ENCODE data around the gene SUSD6.

SUSD6 gene

DNA sequence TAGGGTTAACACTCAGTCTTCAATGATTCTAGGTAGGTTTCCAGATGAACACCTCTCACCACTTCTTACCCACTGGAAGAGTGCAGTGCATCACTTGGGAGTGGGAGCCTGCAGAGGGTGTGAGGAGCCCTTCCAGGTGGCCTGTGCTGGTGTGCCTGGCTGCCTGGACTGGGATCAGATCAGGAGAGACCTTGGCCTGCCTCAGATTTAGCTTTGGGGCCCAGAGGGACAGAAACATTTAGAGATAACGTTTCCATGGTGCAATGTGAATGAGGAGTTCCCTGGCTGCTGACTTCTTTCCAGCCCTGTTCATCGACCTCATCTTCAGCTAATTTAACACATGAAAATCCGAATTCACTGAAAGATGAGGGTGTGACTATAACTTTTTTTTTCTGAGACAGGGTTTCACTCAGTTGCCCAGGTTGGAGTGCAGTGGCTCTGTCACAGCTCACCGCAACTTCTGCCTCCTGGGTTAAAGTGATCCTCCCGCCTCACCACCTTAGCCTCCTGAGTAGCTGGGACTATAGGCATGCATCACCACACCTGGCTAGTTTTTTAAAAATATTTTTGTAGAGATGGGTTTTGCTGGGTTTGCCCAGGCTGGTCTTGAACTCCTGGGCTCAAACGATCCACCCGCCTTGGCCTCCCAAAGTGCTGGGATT lies 53.6 kb downstream of the SUSD6 start:
- Histone ChIP-seq H3K36me3 (ENCODE audit: insufficient read depth, low read length) (no peaks in the 10 kb centered on the region), H3K27me3 (ENCODE audit: insufficient read depth, low read length) (no peaks in the 10 kb centered on the region), H3K4me1 (ENCODE audit: control insufficient read depth, insufficient read depth, low read length, unreplicated experiment) (peaks cover 31% of the 10 kb centered on the region), H3K79me2 (ENCODE audit: control insufficient read depth, insufficient read depth, low read length, unreplicated experiment) (peaks cover 6% of the 10 kb centered on the region), H3K4me3 (ENCODE audit: low read depth, low read length) (no peak overlapping the region), H3K27ac (ENCODE audit: low read depth, low read length) (no peak overlapping the region), H2AFZ (ENCODE audit: low read length, unreplicated experiment) (no peak overlapping the region)

DNA sequence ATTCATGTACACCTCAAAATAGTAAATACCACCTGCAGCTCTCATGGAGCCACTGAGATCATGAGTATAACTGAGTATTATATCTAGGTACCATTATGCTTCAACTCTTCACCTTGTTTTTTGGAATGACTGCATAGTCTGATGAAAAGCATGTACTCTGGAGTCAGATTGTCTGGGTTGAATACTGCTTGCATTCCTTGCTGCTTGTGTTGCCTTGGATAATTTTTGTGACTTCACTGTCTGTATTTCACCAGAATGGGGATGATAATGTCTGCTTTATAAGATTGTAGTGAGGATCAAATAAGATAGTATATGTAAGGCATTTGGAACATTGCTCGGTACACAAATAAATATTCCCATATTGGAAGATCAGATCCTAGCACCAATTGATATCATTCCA lies 54.2 kb downstream of the SUSD6 start:
- H3K36me3 ChIP-seq (ENCODE audit: insufficient read depth, low read length), result no peaks in the 10 kb centered on the region
- peak overlapping the region; percentile 47 for H3K27ac ChIP-seq (ENCODE audit: low read depth, low read length)
- peaks cover 31% of the 10 kb centered on the region for H3K4me1 ChIP-seq (ENCODE audit: control insufficient read depth, insufficient read depth, low read length, unreplicated experiment)
- no peaks in the 10 kb centered on the region for H3K27me3 ChIP-seq (ENCODE audit: insufficient read depth, low read length)
- no peak overlapping the region for H3K4me3 ChIP-seq (ENCODE audit: low read depth, low read length)
- H2AFZ ChIP-seq (ENCODE audit: low read length, unreplicated experiment), result no peak overlapping the region
- peaks cover 9% of the 10 kb centered on the region for H3K79me2 ChIP-seq (ENCODE audit: control insufficient read depth, insufficient read depth, low read length, unreplicated experiment)

DNA sequence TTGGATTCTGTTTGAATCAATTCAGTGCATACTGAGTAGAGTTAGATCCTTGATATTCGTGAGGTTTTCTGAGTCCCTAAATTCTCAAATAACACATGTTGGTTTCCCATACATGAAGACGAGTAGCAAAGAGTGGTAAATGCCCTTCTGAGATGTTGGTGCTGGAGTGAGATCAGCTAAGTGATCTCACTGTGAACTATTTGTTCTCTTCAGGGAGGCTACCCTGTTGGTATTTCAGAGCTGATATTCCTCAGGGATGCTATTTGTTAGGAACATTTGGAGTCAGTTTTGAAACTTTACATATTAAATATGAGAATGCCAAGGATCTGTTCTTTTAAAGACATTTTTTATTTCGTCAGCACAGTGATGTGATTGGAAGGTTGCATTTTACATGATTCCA lies 54.7 kb downstream of the SUSD6 start:
- Histone ChIP-seq H3K36me3 (ENCODE audit: insufficient read depth, low read length) (no peaks in the 10 kb centered on the region), H3K79me2 (ENCODE audit: control insufficient read depth, insufficient read depth, low read length, unreplicated experiment) (peaks cover 10% of the 10 kb centered on the region), H3K4me1 (ENCODE audit: control insufficient read depth, insufficient read depth, low read length, unreplicated experiment) (peaks cover 31% of the 10 kb centered on the region), H3K27ac (ENCODE audit: low read depth, low read length) (peak overlapping the region; percentile 47), H3K4me3 (ENCODE audit: low read depth, low read length) (no peak overlapping the region), H3K27me3 (ENCODE audit: insufficient read depth, low read length) (no peaks in the 10 kb centered on the region), H2AFZ (ENCODE audit: low read length, unreplicated experiment) (no peak overlapping the region)

DNA sequence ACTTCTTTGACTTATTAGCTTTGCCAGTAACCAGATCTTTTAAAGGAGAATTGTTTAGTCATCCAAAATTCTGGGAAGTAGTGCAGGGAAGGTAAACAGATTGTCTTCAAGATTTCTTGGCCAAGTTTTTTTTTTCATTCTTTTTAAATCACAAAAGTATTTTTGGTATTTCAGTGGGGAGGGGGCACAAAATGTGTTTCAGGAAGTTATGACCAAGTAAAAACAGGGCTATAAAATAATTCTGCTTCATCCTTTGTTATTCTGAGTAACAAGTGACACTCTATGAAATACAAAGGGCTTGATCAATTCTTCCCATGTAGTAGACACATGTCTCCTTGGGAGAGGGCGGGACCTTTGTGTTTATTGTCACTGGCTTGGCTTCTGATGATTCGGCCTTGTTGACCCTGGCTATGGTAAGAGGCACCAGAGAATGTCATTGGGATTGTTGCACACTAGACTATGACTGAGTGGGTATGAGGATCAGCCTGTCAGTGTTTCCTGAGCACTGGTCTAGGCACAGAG lies 55.4 kb downstream of the SUSD6 start:
- Histone ChIP-seq H2AFZ (ENCODE audit: low read length, unreplicated experiment) (no peak overlapping the region), H3K27ac (ENCODE audit: low read depth, low read length) (peak overlapping the region; percentile 47), H3K79me2 (ENCODE audit: control insufficient read depth, insufficient read depth, low read length, unreplicated experiment) (peaks cover 10% of the 10 kb centered on the region), H3K27me3 (ENCODE audit: insufficient read depth, low read length) (no peaks in the 10 kb centered on the region), H3K4me3 (ENCODE audit: low read depth, low read length) (no peak overlapping the region), H3K36me3 (ENCODE audit: insufficient read depth, low read length) (no peaks in the 10 kb centered on the region), H3K4me1 (ENCODE audit: control insufficient read depth, insufficient read depth, low read length, unreplicated experiment) (peaks cover 31% of the 10 kb centered on the region)

GRCh38 chr14:69667938-69668335 lies 56.5 kb downstream of the SUSD6 start:
- Histone ChIP-seq H3K79me2 (ENCODE audit: control insufficient read depth, insufficient read depth, low read length, unreplicated experiment) (peaks cover 10% of the 10 kb centered on the region), H2AFZ (ENCODE audit: low read length, unreplicated experiment) (no peak overlapping the region), H3K27ac (ENCODE audit: low read depth, low read length) (no peak overlapping the region), H3K4me1 (ENCODE audit: control insufficient read depth, insufficient read depth, low read length, unreplicated experiment) (peaks cover 23% of the 10 kb centered on the region), H3K4me3 (ENCODE audit: low read depth, low read length) (no peak overlapping the region), H3K36me3 (ENCODE audit: insufficient read depth, low read length) (no peaks in the 10 kb centered on the region), H3K27me3 (ENCODE audit: insufficient read depth, low read length) (no peaks in the 10 kb centered on the region)

DNA sequence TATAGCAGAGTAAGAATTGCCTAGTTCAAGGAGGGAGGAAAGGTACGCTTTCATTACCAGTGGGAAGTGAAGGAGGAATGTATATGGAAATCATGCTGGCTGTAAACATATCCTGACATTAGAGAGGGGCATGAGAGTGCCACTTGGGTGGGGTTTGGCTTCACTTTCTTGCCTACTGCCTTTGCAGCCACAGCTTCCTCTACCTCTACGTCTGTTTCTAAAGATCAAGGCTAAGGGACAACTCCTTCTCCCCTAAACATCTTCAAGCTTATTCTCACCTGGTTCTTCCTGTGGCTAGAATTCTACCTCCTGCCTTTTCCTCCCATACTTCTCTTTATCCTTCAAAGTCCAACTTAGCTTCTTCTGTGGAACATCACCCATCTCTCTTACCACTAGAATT lies 58.0 kb downstream of the SUSD6 start:
- no peaks in the 10 kb centered on the region for H3K36me3 ChIP-seq (ENCODE audit: insufficient read depth, low read length)
- H3K4me3 ChIP-seq (ENCODE audit: low read depth, low read length), result no peak overlapping the region
- peaks cover 10% of the 10 kb centered on the region for H3K79me2 ChIP-seq (ENCODE audit: control insufficient read depth, insufficient read depth, low read length, unreplicated experiment)
- peaks cover 22% of the 10 kb centered on the region for H3K4me1 ChIP-seq (ENCODE audit: control insufficient read depth, insufficient read depth, low read length, unreplicated experiment)
- H3K27me3 ChIP-seq (ENCODE audit: insufficient read depth, low read length), result no peaks in the 10 kb centered on the region
- H3K27ac ChIP-seq (ENCODE audit: low read depth, low read length), result no peak overlapping the region
- H2AFZ ChIP-seq (ENCODE audit: low read length, unreplicated experiment), result no peak overlapping the region

DNA sequence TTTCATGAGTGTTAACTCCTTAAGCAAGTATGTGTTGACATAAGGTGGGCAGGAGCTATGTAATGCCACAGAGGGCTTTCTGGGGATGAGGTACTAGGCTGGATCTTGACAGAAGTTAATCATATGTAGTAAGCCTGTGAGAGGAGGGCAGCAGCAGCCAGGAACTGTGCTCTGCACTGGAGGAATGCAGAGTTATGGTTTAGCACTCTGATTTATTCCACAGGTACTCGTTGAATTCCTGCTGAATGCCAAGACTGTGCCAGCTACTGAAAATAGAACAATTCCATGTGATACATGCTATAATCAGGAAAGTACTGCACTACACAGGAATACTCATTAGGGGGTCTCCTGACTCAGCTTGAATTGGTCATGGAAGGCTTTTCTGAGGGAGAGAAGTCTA lies 58.7 kb downstream of the SUSD6 start:
- no peak overlapping the region for H3K4me3 ChIP-seq (ENCODE audit: low read depth, low read length)
- no peaks in the 10 kb centered on the region for H3K36me3 ChIP-seq (ENCODE audit: insufficient read depth, low read length)
- no peak overlapping the region for H2AFZ ChIP-seq (ENCODE audit: low read length, unreplicated experiment)
- peaks cover 10% of the 10 kb centered on the region for H3K79me2 ChIP-seq (ENCODE audit: control insufficient read depth, insufficient read depth, low read length, unreplicated experiment)
- H3K4me1 ChIP-seq (ENCODE audit: control insufficient read depth, insufficient read depth, low read length, unreplicated experiment), result peaks cover 22% of the 10 kb centered on the region
- no peaks in the 10 kb centered on the region for H3K27me3 ChIP-seq (ENCODE audit: insufficient read depth, low read length)
- no peak overlapping the region for H3K27ac ChIP-seq (ENCODE audit: low read depth, low read length)

DNA sequence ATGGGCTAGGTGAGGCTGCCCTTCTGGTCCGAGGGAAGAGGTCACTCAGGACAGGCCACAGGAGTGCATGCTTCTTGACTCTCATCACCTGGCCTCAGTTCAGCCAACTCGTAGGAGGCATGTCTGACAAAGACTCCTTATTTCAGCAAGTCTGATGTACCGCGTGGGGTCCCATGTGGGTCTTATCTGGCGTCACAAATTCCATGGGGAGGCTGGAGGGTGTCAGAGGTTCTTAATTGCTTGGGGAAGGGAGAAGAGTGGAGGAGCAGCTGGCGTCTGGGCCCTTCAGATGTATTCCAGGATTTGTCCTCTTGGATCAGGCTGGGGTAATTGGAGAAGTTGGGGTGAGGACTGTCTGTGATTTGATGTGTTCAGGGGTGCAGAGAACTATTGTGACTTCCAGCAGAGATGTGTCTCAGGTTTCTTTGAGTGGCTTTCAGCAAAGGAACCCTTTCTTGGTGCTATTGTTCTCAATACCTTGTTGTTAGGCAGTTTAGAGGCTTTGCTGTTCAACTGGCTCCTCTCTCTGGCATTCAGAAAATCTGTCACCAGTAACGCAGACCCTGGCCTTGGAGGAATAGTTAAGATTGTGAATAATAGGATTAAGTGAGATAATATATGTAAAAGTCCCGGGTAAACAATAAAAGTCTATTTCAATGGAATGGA lies 60.1 kb downstream of the SUSD6 start:
- Histone ChIP-seq H3K36me3 (ENCODE audit: insufficient read depth, low read length) (no peaks in the 10 kb centered on the region), H3K4me1 (ENCODE audit: control insufficient read depth, insufficient read depth, low read length, unreplicated experiment) (peaks cover 12% of the 10 kb centered on the region), H3K79me2 (ENCODE audit: control insufficient read depth, insufficient read depth, low read length, unreplicated experiment) (peaks cover 10% of the 10 kb centered on the region)

DNA sequence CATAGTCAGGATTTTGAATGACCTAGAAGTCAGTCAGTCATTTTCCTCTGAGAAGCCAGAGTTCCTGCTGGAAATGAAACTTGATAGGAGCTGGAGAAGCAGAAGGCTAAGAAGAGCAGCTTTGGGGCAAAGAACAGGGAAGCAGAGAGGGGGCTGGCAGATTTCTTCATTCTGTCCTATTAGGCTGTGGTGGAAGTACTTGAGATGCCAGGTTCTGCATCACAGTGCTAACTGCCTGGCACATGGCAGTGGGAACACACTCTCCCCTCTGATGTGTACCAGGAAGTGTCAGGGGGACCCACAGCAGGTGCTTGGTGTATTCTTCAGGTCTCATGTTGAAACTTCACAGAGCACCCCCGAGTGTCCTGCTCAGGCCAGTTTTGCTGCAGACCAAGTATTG lies 61.0 kb downstream of the SUSD6 start:
- Histone ChIP-seq H2AFZ (ENCODE audit: low read length, unreplicated experiment) (no peak overlapping the region), H3K27me3 (ENCODE audit: insufficient read depth, low read length) (no peaks in the 10 kb centered on the region), H3K79me2 (ENCODE audit: control insufficient read depth, insufficient read depth, low read length, unreplicated experiment) (peaks cover 10% of the 10 kb centered on the region), H3K27ac (ENCODE audit: low read depth, low read length) (no peak overlapping the region), H3K4me3 (ENCODE audit: low read depth, low read length) (no peak overlapping the region), H3K4me1 (ENCODE audit: control insufficient read depth, insufficient read depth, low read length, unreplicated experiment) (peaks cover 5% of the 10 kb centered on the region), H3K36me3 (ENCODE audit: insufficient read depth, low read length) (no peaks in the 10 kb centered on the region)

More for the DNA sequence above, 60.1 kb downstream of the SUSD6 start:
- Histone ChIP-seq H2AFZ (ENCODE audit: low read length, unreplicated experiment) (no peak overlapping the region), H3K4me3 (ENCODE audit: low read depth, low read length) (no peak overlapping the region), H3K27me3 (ENCODE audit: insufficient read depth, low read length) (no peaks in the 10 kb centered on the region), H3K27ac (ENCODE audit: low read depth, low read length) (no peak overlapping the region)

DNA sequence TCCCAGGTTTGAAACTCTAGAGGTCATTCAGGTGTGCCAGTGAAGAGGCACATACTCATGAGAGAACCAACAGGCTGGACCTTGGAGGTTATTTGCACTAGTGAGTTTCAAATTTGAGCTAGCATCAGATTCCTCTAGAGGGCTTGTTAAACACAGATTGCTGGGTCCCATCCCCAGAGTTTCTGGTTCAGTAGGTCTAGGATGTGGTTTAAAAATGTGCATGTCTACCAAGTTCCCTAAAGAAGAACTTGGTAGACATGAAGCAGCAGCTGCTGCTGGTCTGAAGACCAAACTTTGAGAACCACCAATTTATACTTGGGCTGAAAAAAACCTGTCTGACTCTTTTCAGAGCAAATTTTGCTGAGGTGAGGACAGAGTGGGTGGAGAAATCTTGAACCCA lies 61.7 kb downstream of the SUSD6 start:
- Histone ChIP-seq H3K27me3 (ENCODE audit: insufficient read depth, low read length) (no peaks in the 10 kb centered on the region), H3K4me3 (ENCODE audit: low read depth, low read length) (no peak overlapping the region), H3K27ac (ENCODE audit: low read depth, low read length) (no peak overlapping the region), H3K79me2 (ENCODE audit: control insufficient read depth, insufficient read depth, low read length, unreplicated experiment) (peaks cover 5% of the 10 kb centered on the region), H3K4me1 (ENCODE audit: control insufficient read depth, insufficient read depth, low read length, unreplicated experiment) (peaks cover 5% of the 10 kb centered on the region), H3K36me3 (ENCODE audit: insufficient read depth, low read length) (no peaks in the 10 kb centered on the region), H2AFZ (ENCODE audit: low read length, unreplicated experiment) (no peak overlapping the region)

Data from ACC112 (cell line).